HEK293T (cell line): ENCODE measurements around the gene INHBA.

Experiments
- CTCF ChIA-PET: fragments of 350-600 bp; formaldehyde crosslinking; extraction: SDS; loops from one replicate; lab custom pipeline; 2021; ENCODE audit warnings: antibody characterized with exemption, inconsistent platforms; lab: Yijun Ruan, JAX
- POLR2A ChIA-PET: fragments of 350-600 bp; formaldehyde crosslinking; extraction: SDS; loops from one replicate; lab custom pipeline; 2020; ENCODE audit warnings: antibody characterized with exemption, inconsistent platforms; lab: Yijun Ruan, JAX
- DNase-seq: peaks from one replicate; pipeline ENCODE4 v3.0.0; 2012; ENCODE audit warnings: mixed read lengths; ENCODE audit errors: extremely low spot score
- ARNT ChIP-seq: fragments of 450-650 bp; IDR thresholded peaks from 2 replicates; pipeline ENCODE4 v1.6.1; 2017; ENCODE audit warnings: mild to moderate bottlenecking
- BHLHE40 ChIP-seq: fragments of 450-650 bp; IDR thresholded peaks from 2 replicates; pipeline ENCODE4 v1.6.1; 2016; ENCODE audit warnings: mild to moderate bottlenecking, moderate library complexity, borderline replicate concordance
- CTBP1 ChIP-seq: fragments of 450-650 bp; IDR thresholded peaks from 2 replicates; pipeline ENCODE4 v1.6.1; 2016; ENCODE audit warnings: borderline replicate concordance
- ELF4 ChIP-seq: fragments of 450-650 bp; IDR thresholded peaks from 2 replicates; pipeline ENCODE4 v1.6.1; 2017; ENCODE audit warnings: antibody characterized with exemption
- FOXA1 ChIP-seq: fragments of 450-650 bp; IDR thresholded peaks from 2 replicates; pipeline ENCODE4 v1.6.1; 2016; ENCODE audit warnings: mild to moderate bottlenecking
- FOXK2 ChIP-seq: fragments of 450-650 bp; IDR thresholded peaks from 2 replicates; pipeline ENCODE4 v1.6.1; 2016; ENCODE audit warnings: mild to moderate bottlenecking
- FOXM1 ChIP-seq: fragments of 450-650 bp; IDR thresholded peaks from 2 replicates; pipeline ENCODE4 v1.6.1; 2017; ENCODE audit warnings: mild to moderate bottlenecking, borderline replicate concordance
- HDGF ChIP-seq: fragments of 450-650 bp; IDR thresholded peaks from 2 replicates; pipeline ENCODE4 v1.6.1; 2017; ENCODE audit warnings: antibody characterized with exemption, borderline replicate concordance
- L3MBTL2 ChIP-seq: fragments of 450-650 bp; conservative IDR thresholded peaks from 2 replicates; pipeline ENCODE4 v1.6.1; 2016; ENCODE audit warnings: mild to moderate bottlenecking
- LEF1 ChIP-seq: fragments of 450-650 bp; IDR thresholded peaks from 2 replicates; pipeline ENCODE4 v1.6.1; 2017; ENCODE audit warnings: mild to moderate bottlenecking, borderline replicate concordance
- NFRKB ChIP-seq: fragments of 450-650 bp; IDR thresholded peaks from 2 replicates; pipeline ENCODE4 v1.6.1; 2016; ENCODE audit warnings: mild to moderate bottlenecking, moderate library complexity
- SP1 ChIP-seq: fragments of 450-650 bp; IDR thresholded peaks from 2 replicates; pipeline ENCODE4 v1.6.1; 2017
- SUZ12 ChIP-seq: fragments of 450-650 bp; IDR thresholded peaks from 2 replicates; pipeline ENCODE4 v1.6.1; 2016; ENCODE audit warnings: mild to moderate bottlenecking
- TARDBP ChIP-seq: fragments of 450-650 bp; IDR thresholded peaks from 2 replicates; pipeline ENCODE4 v1.6.1; 2016
- ZNF384 ChIP-seq: fragments of 450-650 bp; IDR thresholded peaks from 2 replicates; pipeline ENCODE4 v1.6.1; 2016
- TF ChIP-seq, protein P1 (sequence below): fragments of 450-650 bp; IDR thresholded peaks from 2 replicates; pipeline ENCODE4 v1.6.1; 2016

The INHBA gene

DNA sequence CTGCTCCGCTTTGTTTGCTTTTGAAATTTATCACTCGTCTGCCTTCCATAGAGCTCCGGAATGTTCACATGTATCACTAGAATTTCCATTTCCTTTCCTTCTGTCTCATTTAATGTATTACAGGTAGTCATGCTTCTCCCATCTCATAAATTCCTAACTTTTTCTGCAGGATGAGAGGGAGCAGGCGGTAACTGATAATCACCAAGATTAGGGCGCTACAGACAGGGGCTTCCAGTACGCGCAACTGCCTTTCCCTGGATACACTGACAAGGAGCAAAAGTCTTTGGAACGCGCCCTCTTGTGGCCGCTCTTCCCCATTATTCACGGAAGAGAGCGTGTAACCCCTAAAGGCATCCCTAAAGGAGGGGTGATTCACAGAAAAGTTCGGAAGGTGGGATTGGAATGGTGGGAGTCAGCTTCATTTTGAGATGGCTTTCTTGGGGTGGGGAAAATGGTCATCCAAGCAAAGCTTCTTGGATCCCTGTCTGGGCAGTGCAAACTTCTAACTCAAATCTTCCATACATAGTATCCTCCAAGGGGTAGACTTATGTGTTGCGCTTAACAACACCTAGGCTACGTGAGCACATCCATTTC is 6.5 kb downstream of the INHBA start:
- TF ChIP-seq, protein P1, sequence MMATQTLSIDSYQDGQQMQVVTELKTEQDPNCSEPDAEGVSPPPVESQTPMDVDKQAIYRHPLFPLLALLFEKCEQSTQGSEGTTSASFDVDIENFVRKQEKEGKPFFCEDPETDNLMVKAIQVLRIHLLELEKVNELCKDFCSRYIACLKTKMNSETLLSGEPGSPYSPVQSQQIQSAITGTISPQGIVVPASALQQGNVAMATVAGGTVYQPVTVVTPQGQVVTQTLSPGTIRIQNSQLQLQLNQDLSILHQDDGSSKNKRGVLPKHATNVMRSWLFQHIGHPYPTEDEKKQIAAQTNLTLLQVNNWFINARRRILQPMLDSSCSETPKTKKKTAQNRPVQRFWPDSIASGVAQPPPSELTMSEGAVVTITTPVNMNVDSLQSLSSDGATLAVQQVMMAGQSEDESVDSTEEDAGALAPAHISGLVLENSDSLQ: no peak
- TF ChIP-seq SP1: no peak
- TF ChIP-seq BHLHE40: no peak
- TF ChIP-seq NFRKB: no peak
- TF ChIP-seq FOXM1: no peak
- TF ChIP-seq ZNF384: no peak
- DNase-seq: peak; percentile 68
- ChIA-PET CTCF (interaction anchor here (0.6 to 1.3 kb wide), 6 partner anchors 9 to 608 kb away, joined by 3 to 4 read pairs (median 3); no protein-coding TSS in a partner anchor), POLR2A (no interaction called here)

DNA sequence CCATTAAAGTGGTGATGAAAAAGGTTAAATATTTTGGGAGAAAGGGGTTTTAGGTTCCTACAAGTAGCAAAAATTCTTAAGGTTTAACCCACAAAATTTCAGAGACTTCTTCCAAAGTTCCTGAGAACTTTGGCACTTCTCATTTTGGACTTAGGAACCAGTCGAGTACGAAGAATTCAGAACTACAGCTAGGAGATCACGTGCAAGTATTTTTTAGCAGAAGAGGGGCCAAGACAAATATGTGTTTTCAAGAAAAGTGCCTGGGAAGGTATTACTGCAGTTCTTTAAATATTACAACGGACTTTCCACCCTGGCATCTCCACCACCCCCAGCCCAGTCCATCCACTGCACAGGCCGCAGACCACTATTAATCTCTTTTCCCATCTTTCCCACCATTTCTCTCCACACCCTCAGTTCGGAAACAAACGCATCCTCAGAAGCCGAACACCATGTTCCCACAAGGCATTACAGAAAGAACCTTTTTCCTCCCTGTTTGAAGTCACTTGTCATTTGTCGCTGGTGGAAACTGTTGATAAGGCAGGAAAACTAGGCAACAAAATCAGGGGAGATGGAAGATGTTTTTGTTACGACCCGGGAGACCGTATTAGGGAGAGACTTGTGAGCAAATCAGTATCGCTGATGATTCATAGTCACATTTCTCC is 7.1 kb downstream of the INHBA start:
- ChIA-PET CTCF (interaction anchor here (0.6 to 1.3 kb wide), 4 partner anchors 10 to 607 kb away, joined by 3 to 4 read pairs (median 3); no protein-coding TSS in a partner anchor), POLR2A (no interaction called here)
- TF ChIP-seq FOXM1: no peak
- TF ChIP-seq FOXK2: no peak
- TF ChIP-seq CTBP1: no peak
- no peak for TF ChIP-seq LEF1
- TF ChIP-seq FOXA1: no peak
- no peak for TF ChIP-seq SP1
- DNase-seq: no peak

DNA sequence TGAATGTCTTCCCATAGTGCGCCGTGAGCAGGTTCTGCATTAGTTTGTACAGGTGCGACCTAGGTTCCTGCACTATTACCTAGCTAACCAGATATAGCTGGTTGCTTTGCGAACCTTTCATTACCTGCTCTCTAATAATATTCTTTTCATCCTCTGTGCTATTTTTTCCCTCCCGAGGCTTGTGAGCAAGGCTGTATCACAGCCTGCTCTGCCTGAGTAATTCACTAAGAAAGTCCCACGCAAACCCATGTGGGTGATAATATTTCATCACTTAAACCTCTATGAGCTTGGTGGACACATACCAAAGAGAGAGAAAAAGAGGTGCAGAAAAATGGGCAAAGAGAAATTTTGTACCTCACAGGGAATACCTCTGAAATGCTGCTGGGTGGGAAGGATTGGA is 8.4 kb downstream of the INHBA start:
- TF ChIP-seq LEF1 (no peak), BHLHE40 (no peak), TARDBP (no peak), FOXK2 (no peak), CTBP1 (no peak), L3MBTL2 (no peak), FOXM1 (no peak), ARNT (no peak), SUZ12 (no peak), ELF4 (no peak), FOXA1 (no peak), ZNF384 (no peak), NFRKB (no peak), SP1 (no peak), HDGF (no peak)
- TF ChIP-seq, protein P1: no peak
- ChIA-PET CTCF (interaction anchor here (1.1 kb wide), 1 partner anchor 28 kb away, joined by 3 read pairs; no protein-coding TSS in a partner anchor), POLR2A (no interaction called here)
- DNase-seq: no peak

DNA sequence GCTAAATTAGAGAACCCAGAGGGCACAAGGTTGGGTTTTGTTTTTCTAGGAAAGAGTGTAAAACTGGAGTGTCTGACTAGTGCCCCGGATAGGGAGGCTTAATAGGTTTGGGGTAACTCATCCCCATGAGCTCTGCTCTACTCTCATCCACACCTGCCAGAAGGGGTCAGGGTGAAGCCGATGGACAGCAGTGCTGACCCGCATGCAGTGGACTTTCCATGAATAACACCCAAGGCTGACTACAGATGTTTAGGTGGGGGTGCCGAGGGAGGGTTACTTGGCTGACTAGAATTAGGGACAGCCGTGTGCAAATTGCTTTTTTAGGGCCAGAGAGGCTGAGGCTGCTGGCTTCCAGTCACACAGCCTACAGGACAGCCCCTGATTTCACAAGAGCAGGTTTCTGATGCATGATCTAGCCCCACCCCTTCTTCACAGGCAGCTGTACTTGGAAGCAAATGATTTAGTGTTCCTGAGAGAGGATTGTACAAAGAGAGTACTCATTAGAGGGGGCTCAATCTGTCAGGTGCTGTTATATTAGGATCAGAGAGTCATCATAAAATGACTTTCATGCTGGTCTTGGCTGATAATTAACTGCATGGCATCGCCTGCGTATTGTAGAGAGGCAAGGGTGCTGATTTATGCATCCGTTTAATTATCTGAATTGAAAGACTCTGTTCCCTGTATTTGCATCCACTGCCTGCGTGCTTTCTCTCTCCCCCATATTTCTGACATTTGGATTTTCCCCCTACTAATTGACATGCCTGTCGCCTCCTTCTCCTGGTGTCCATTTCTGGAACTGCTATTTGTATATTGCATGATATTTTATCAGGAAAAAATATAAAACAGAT is 9.5 kb downstream of the INHBA start:
- no peak for DNase-seq
- POLR2A ChIA-PET: interaction anchor here (0.7 kb wide), 1 partner anchor 816 kb away, joined by 3 read pairs; no protein-coding TSS in a partner anchor
- TF ChIP-seq ZNF384: no peak
- TF ChIP-seq, protein P1: peak; percentile 59
- CTCF ChIA-PET: interaction anchor here (0.5 to 1.1 kb wide), 2 partner anchors 27 to 1207 kb away, joined by 3 read pairs; no protein-coding TSS in a partner anchor

DNA sequence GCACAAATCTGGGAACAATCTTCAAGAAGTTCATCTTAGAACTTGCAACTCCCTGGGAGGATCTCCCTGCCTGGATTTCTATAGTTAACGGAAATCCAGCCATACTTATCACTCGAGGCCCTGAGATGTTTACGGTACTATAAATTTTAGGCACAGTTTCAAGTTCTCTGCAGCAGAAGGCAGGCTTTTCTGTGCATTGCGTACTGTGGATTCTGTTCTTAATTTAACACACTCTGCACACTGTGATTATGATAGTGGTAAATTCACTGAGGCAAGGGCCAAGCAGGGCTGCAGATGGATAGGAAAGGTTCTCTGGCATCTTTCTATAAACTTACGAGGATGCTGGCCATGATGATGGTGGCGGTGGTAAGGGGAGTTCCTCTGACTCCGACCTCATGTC is 10.6 kb downstream of the INHBA start:
- TF ChIP-seq, protein P1: no peak
- no peak for TF ChIP-seq L3MBTL2
- no peak for TF ChIP-seq ZNF384
- TF ChIP-seq TARDBP: no peak
- TF ChIP-seq CTBP1: no peak
- no peak for TF ChIP-seq ELF4
- no peak for TF ChIP-seq BHLHE40
- no peak for TF ChIP-seq HDGF
- DNase-seq: no peak
- ChIA-PET POLR2A (no interaction called here), CTCF (no interaction called here)
